Thoracic aorta (tissue), 2 donors: Measurements from ENCODE around the gene ACAP1. TPM values are rescaled to one million over a fixed set of nuclear protein-coding genes. Genes with fewer than 3 reads are reported as not detected.

Experiments
- ATAC-seq: fragments of 150-250 bp; one replicate; pipeline ENCODE4 v1.8.0; 2017; ENCODE audit warnings: low read depth; ENCODE audit not compliant: insufficient number of reproducible peaks, low FRiP score
- DNase-seq: peaks from one replicate; pipeline ENCODE4 v3.0.0-alpha.2; 2020; ENCODE audit warnings: low spot score
- H3K27ac ChIP-seq, 2 donors: fragments of 200-600 bp; sonication (generic); 1 replicate in 1 of 2; 2 replicates in 1 of 2; pipeline ENCODE4 v1.5.1; 2016; ENCODE audit warnings: mild to moderate bottlenecking in 2 of 2, moderate library complexity in 2 of 2
- H3K27me3 ChIP-seq: fragments of 200-600 bp; sonication (generic); replicated peaks from 2 replicates; pipeline ENCODE4 v1.6.0; 2016; ENCODE audit warnings: mild to moderate bottlenecking; ENCODE audit not compliant: insufficient read depth
- H3K36me3 ChIP-seq: fragments of 200-600 bp; sonication (generic); one replicate; pipeline ENCODE4 v1.5.1; 2016
- H3K4me1 ChIP-seq, 2 donors: fragments of 200-600 bp; sonication (generic); 1 replicate in 1 of 2; 2 replicates in 1 of 2; pipeline versions ENCODE4 v1.5.1 to v1.6.0; 2016; ENCODE audit warnings: low read depth in 2 of 2, mild to moderate bottlenecking in 1 of 2; ENCODE audit not compliant: control insufficient read depth in 1 of 2
- H3K4me3 ChIP-seq: fragments of 200-600 bp; sonication (generic); 2 replicates; pipeline ENCODE4 v1.5.1; 2016; ENCODE audit warnings: mild to moderate bottlenecking
- H3K9me3 ChIP-seq: fragments of 200-600 bp; sonication (generic); 2 replicates; pipeline ENCODE4 v1.5.1; 2016
- CTCF ChIP-seq: fragments of 200-600 bp; sonication (generic); IDR thresholded peaks from one replicate; pipeline ENCODE4 v1.5.1; 2019; ENCODE audit warnings: antibody characterized with exemption
- total RNA-seq, 2 donors: library from RNA; depleted of rRNA; stranded (reverse); fragments of >200 nt; gene quantifications; one replicate each; pipeline versions ENCODE4 v1.1.0 to v1.2.3, GENCODE V29; 2016

The ACAP1 gene
- total RNA-seq, 2 donors from 2014 or later = 6.8 to 9.9 TPM

GRCh38 chr17:7327501-7327900 lies 8.8 kb upstream of the ACAP1 start:
- no peak for TF ChIP-seq CTCF
- no peaks in the 10 kb centered on the region for H3K9me3 ChIP-seq
- DNase-seq (no peak), ATAC-seq (no peak)
- H3K27me3 ChIP-seq = no peaks in the 10 kb centered on the region
- H3K27ac ChIP-seq = no peak overlapping the region
- peaks cover 3 to 17% of the 10 kb centered on the region in 2 donors for H3K4me1 ChIP-seq
- peaks cover 25% of the 10 kb centered on the region for H3K36me3 ChIP-seq
- no peak overlapping the region for H3K4me3 ChIP-seq

GRCh38 chr17:7328009-7328408 lies 8.3 kb upstream of the ACAP1 start:
- Histone ChIP-seq H3K4me1 (peaks cover 3 to 17% of the 10 kb centered on the region in 2 donors), H3K9me3 (no peaks in the 10 kb centered on the region), H3K27me3 (no peaks in the 10 kb centered on the region), H3K36me3 (peaks cover 20% of the 10 kb centered on the region), H3K4me3 (no peak overlapping the region), H3K27ac (peak overlapping the region in 1 of 2 donors; percentile 98)
- no peak for TF ChIP-seq CTCF
- no peak for DNase-seq
- ATAC-seq = no peak

GRCh38 chr17:7328840-7329373 lies 7.4 kb upstream of the ACAP1 start, which contains the start of gene NEURL4:
NEURL4 (minus strand) TSS chr17:7329335; CDS start chr17:7329312, 23 bp downstream.
- Histone ChIP-seq H3K9me3 (no peaks in the 10 kb centered on the region), H3K4me3 (peak within 1 kb of the TSS; percentile 93), H3K27me3 (no peaks in the 10 kb centered on the region), H3K36me3 (peaks cover 11% of the 10 kb centered on the region), H3K27ac (peak within 1 kb of the TSS; percentile 88 to 98), H3K4me1 (peaks cover 3 to 17% of the 10 kb centered on the region in 2 donors)
- no peak for TF ChIP-seq CTCF
- ATAC-seq (no peak), DNase-seq (no peak)

GRCh38 chr17:7329374-7329996 lies 6.8 kb upstream of the ACAP1 start:
- Histone ChIP-seq H3K4me1 (peaks cover 3 to 17% of the 10 kb centered on the region in 2 donors), H3K27me3 (no peaks in the 10 kb centered on the region), H3K9me3 (no peaks in the 10 kb centered on the region), H3K36me3 (peaks cover 10% of the 10 kb centered on the region), H3K27ac (peak overlapping the region; percentile 88 to 98), H3K4me3 (peak overlapping the region; percentile 93)
- DNase-seq = peak; percentile 95
- ATAC-seq = peak; percentile 78
- no peak for TF ChIP-seq CTCF

GRCh38 chr17:7329997-7330637 lies 6.2 kb upstream of the ACAP1 start:
- peaks cover 9% of the 10 kb centered on the region for H3K36me3 ChIP-seq
- peaks cover 3 to 17% of the 10 kb centered on the region in 2 donors for H3K4me1 ChIP-seq
- peak overlapping the region; percentile 93 for H3K4me3 ChIP-seq
- TF ChIP-seq CTCF = no peak
- peak; percentile 74 for ATAC-seq
- no peaks in the 10 kb centered on the region for H3K9me3 ChIP-seq
- DNase-seq = no peak
- no peaks in the 10 kb centered on the region for H3K27me3 ChIP-seq
- peak overlapping the region; percentile 88 to 98 for H3K27ac ChIP-seq
